Eye (tissue), 1 donor: Measurements from ENCODE around the gene COASY.
A peak's percentile ranks its signal among the peaks of the same experiment; 100 is the strongest.
"Not testable (repeated sequence)": the region's sequence is repeated elsewhere in the genome, so short reads cannot be mapped to it uniquely, and the experiment has no call there.

ENCODE experiments used
- DNase-seq: peaks from one replicate; pipeline ENCODE4 v3.0.0-alpha.2; 2015

The COASY gene

GRCh38 chr17:42553161-42553818, 8.7 kb upstream of the COASY start:
- no peak for DNase-seq

GRCh38 chr17:42553866-42554249, 8.1 kb upstream of the COASY start:
- no peak for DNase-seq

- DNase-seq = peak; percentile 95
These were observed 7.5 kb upstream of the COASY start for GRCh38 chr17:42554250-42555121.

- DNase-seq = no peak
These were observed 6.8 kb upstream of the COASY start for GRCh38 chr17:42555122-42555622.

- not testable (repeated sequence) for DNase-seq
These were observed 5.9 kb upstream of the COASY start for GRCh38 chr17:42555961-42556617.

- no peak for DNase-seq
These were observed 2.9 kb upstream of the COASY start for GRCh38 chr17:42559075-42559474.

GRCh38 chr17:42560246-42560645, 1.7 kb upstream of the COASY start:
- DNase-seq = no peak

- no peak for DNase-seq
These were observed 617 bp downstream of the COASY start for GRCh38 chr17:42562388-42563142.

- no peak for DNase-seq
These were observed 1.2 kb downstream of the COASY start for GRCh38 chr17:42563143-42563509.

- no peak for DNase-seq
These were observed 1.6 kb downstream of the COASY start for GRCh38 chr17:42563543-42563942.

- DNase-seq = no peak
These were observed 2.0 kb downstream of the COASY start for GRCh38 chr17:42563950-42564349.

GRCh38 chr17:42564815-42565522, 3.0 kb downstream of the COASY start:
- DNase-seq = no peak

GRCh38 chr17:42565523-42566214, 3.7 kb downstream of the COASY start:
- no peak for DNase-seq

- no peak for DNase-seq
These were observed 4.4 kb downstream of the COASY start for GRCh38 chr17:42566215-42566882.

GRCh38 chr17:42566883-42567573, 5.1 kb downstream of the COASY start, which contains the start of gene MLX:
Gene MLX, plus strand, starts transcription at chr17:42567100. Its CDS starts 25 bp downstream, at chr17:42567125.
- DNase-seq = peak; percentile 97

GRCh38 chr17:42568341-42569111, 6.6 kb downstream of the COASY start:
- no peak for DNase-seq

- DNase-seq = no peak
These were observed 9.7 kb downstream of the COASY start for GRCh38 chr17:42571435-42572225.

GRCh38 chr17:42573095-42573494, 11.1 kb downstream of the COASY start:
- DNase-seq = no peak

GRCh38 chr17:42574463-42574862, 12.5 kb downstream of the COASY start:
- DNase-seq = no peak
